GM23248 (cell line): ENCODE results near the gene ANKUB1.
"Not testable (repeated sequence)": the region's sequence is repeated elsewhere in the genome, so short reads cannot be mapped to it uniquely, and the experiment has no call there.

Experiments used
- EZH2 ChIP-seq: fragments of 200-600 bp; sonication (generic); IDR thresholded peaks from 2 replicates; pipeline ENCODE4 v1.6.1; 2018; ENCODE audit warnings: antibody characterized with exemption, mild to moderate bottlenecking; ENCODE audit not compliant: insufficient read depth, poor library complexity, severe bottlenecking
- EZH2phosphoT487 ChIP-seq: fragments of 200-600 bp; sonication (generic); IDR thresholded peaks from 2 replicates; pipeline ENCODE4 v1.6.1; 2018; ENCODE audit warnings: antibody characterized with exemption, moderate library complexity, mild to moderate bottlenecking, low read depth; ENCODE audit not compliant: insufficient read depth

DNA sequence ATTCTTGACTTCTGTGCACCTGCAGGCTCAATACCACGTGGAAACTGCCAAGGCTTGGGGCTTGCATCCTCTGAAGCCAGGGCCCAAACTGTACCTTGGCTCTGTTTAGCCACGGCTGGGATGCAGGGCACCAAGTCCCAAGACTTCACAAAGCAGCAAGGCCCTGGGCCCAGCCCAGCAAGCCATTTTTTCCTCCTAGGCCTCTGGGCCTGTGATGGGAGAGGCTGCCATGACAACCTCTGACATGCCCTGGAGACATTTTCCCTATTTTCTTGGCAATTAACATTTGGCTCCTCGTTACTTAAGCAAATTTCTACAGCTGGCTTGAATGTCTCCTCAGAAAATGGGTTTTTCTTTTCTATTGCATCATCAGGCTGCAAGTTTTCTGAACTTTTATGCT, 46.1 kb upstream of the ANKUB1 start:
- not testable (repeated sequence) for TF ChIP-seq EZH2phosphoT487, EZH2
